Hematopoietic multipotent progenitor cell treated with erythropoietin and hydrocortisone succinate and interleukin-3 and kit ligand, for 6 days (in vitro differentiated cells): ENCODE results near the gene WWP2.
A peak's percentile ranks its signal among the peaks of the same experiment; 100 is the strongest.
"Not testable (repeated sequence)": the region's sequence is repeated elsewhere in the genome, so short reads cannot be mapped to it uniquely, and the experiment has no call there.

Experiments used
- DNase-seq: peaks from one replicate; pipeline ENCODE4 v3.0.0-alpha.2; 2015

Gene WWP2

DNA sequence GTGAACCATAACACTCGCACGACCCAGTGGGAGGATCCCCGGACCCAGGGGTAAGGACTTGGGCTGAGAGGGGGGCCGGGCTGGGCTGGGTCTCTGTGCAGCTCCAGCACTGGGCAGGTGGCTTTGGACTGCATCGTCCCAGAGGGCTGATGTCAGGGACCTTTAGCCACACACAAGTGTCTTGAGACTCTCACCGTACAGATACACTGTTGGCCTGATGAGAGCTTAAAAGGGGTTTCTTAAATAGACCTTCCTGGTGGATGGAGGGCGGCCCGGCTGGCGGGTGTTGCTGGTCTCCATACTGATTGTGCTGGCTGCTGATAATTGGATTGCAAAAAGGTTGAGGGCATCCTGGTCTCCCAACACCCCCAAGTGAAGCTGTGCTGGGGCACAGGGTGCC, 167.3 kb downstream of the WWP2 start:
- no peak for DNase-seq

DNA sequence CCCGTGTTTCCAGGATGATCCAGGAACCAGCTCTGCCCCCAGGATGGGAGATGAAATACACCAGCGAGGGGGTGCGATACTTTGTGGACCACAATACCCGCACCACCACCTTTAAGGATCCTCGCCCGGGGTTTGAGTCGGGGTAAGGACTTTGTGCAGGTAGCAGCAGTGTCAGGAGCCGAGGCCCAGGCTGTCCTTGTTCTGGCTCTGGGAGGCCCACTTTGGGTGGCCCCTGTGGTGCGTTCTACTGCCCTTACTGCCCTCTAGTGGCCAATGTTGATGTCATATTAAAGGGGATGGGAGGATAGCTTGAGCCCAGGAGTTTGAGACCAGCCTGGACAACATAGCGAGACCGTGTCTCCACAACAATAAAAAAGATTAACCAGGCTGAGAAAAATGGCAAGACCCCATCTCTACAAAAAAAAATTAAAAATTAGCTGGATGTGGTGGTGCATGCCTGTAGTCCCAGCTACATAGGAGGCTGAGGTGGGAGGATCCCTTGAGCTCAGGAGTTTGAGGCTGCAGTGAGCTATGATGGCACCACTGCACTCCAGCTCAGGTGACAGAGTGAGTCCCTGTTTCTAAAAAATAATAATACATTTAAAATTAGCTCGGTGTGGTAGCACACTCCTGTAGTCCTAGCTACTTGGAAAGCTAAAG, 168.1 kb downstream of the WWP2 start:
- DNase-seq = peak; percentile 89

DNA sequence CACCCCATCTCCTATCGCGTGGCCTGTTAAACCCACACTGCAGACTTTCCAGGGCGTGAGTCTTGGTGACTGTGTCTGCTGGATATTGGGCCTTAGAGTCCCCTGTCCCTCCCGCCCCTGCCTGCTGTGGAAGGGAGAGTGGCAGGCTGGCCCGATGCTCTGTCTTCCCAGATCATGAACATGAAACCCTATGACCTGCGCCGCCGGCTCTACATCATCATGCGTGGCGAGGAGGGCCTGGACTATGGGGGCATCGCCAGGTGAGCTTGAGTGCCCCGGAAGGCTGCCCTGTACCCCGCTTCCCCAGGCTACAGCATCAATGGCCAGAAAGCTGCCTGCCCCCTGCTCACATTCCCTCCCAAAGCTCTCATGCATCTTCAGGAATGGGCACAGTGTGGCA, 169.5 kb downstream of the WWP2 start:
- DNase-seq = no peak

DNA sequence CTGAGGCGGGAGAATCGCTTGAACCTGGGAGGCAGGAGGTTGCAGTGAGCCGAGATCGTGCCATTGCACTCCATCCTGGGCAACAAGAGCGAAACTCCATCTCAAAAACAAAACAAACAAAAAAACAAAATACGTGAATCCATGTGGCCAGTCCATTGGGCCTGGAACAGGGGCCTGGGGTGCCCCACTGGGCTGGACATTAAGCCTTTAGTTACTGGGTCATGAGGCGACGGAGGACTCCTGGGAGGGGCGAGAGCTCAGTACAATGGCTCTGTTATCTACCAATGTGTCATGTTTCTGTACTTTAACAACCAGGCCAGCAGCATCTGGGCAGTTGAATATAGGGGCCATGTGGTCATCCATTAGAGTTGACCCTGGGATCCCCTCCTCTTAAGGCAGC, 170.1 kb downstream of the WWP2 start:
- no peak for DNase-seq

DNA sequence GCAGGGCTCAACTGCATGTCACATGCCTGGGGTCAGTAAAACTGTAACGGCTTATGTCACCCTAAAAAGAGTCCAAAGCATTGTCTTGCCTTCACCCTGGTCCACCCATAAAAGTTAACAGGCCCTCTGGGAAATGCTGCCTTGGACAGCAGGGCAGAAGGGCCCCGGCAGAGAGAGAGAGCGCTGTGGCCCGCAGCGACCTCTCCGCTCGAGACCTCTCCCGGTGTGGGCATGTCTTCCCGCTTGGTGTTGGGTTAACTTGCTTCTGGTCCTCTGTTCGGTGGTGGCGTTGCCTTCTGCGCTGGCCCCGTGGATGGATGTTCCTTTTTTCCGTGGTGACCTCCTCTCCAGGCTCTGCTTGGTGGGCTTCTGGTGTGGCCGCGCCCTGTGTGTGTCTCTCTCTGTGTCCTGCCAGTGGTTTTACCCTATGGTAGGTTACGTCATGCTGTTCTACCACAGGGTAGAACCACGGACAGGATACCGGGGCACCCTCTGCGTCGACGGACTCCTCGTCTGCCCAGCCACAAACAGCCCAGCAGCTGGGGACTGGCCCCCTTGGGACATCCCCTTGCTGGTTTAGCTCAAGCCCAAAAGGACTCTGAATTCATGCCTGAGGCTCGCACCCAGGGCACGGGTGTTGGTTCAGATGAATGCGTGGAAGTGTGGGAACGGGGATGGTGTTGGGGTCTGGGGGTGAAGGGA, 170.7 kb downstream of the WWP2 start:
- peak; percentile 57 for DNase-seq

DNA sequence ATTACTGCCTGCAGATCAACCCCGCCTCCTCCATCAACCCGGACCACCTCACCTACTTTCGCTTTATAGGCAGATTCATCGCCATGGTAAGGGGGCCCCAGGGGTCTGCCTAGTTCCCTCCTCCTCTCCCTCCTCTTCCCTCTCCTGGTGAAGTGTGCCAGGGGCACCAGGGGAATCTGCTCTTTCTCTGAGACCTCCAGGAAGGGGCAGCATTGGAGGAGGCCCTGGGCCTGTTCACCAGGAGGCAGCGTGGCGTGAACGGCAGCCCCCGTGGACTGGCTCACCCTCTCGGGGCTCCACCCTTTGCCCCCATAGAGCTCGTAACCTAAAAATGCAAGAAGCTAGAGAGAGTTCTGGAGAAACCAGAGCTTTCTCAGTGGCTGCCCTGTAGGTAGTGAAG, 171.9 kb downstream of the WWP2 start:
- no peak for DNase-seq

DNA sequence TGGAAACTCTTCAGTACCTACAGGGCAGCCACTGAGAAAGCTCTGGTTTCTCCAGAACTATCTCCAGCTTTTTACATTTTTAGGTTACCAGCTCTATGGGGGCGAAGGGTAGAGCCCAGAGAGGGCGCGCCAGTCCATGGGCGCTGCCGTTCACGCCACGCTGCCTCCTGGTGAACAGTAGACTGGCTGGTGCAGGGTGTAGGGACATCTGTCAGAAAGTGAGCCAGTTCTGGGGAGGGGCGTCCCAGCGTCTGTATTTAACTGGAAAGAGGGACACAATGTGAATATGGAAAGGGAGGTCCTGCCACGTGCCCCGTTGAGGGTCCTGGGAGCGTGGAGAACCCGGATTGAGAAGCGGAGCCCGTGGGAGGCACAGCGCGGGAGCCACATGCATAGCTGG, 172.6 kb downstream of the WWP2 start:
- DNase-seq = no peak

DNA sequence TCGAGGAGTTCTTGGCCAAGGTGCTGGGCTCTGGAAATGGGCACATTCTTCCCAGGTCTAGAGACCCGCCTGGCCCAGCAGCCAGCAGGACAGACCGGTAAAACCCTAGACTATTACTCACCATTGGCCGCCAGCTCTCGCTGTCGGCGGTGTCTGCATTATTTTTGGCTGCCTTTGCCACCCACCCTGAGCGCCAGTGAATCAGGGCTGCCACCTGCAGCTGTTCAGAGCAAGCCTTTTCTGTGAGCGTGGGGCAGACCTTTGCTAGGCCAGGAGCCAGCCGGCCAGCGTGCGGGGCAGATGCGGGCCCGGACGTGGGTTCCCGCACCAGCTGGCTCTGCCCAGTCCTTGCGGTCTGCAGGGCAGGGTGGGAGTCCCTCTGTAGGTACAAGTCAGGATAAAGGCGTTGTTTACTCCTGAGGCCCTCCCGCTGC, 173.2 kb downstream of the WWP2 start:
- DNase-seq = no peak

DNA sequence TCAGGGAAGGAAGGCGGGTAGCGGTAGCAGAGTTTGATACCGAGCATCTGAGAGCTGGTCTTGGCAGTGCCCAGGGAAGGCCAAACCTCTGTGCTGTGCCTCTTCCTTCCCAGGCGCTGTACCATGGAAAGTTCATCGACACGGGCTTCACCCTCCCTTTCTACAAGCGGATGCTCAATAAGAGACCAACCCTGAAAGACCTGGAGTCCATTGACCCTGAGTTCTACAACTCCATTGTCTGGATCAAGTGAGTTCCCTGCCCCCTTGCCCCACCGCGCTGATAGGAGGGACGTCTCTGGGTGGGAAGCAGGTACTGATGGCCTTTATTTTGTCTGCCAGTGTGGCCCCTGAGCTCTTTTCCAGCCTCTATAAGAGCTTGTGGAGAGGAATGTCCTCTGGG, 173.6 kb downstream of the WWP2 start:
- DNase-seq = no peak

DNA sequence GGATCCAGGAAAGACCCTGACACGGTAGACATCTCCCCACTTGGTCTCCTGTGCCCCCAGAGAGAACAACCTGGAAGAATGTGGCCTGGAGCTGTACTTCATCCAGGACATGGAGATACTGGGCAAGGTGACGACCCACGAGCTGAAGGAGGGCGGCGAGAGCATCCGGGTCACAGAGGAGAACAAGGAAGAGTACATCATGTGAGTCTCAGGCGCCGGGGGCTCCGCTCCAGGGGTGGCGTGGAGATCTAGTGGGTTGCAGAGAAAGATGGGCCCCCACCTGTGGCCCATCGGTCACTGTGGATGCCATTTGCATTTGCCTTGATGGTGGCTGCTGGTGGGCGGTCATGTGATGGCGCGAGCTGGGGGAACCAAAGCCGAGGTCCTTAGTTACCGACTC, 174.1 kb downstream of the WWP2 start:
- DNase-seq = no peak

DNA sequence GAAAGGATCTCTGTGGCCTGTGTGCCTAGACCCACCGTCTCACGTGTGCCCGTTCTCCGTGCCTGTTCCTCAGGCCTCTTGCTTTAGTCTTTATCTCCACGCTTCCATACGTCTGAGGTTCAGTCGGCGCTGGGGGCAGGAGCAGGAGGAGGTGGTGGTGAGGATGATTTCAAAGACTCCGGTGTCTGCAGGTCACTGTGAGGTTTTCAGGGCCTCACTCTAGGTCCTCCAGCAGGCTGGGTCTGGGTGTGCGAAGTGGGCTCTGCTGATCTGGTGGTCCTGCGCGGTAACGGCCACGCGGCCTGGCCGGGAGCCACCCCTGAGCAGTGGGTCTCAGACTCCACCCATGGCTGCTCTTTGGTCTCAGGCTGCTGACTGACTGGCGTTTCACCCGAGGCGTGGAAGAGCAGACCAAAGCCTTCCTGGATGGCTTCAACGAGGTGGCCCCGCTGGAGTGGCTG, 174.6 kb downstream of the WWP2 start:
- no peak for DNase-seq

DNA sequence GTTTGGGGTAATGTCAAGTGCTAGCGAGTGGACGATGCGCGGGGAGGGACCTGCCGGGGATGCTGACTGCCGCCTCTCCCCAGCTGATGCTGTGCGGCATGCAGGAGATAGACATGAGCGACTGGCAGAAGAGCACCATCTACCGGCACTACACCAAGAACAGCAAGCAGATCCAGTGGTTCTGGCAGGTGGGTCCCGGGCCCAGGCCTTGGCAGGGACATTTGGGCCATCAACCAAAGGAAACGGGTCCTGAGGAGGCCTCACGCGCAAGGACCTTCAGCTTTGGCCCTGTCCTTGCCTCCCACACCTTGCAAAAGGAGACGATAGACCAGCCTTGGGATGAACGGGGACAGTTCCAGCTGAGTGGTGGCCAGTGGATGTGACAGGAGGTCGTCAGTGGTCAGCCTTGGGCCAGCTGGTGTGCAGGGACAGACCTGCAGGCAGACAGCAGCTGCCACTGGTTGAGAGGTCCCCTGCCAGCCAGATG, 175.4 kb downstream of the WWP2 start:
- DNase-seq = no peak

DNA sequence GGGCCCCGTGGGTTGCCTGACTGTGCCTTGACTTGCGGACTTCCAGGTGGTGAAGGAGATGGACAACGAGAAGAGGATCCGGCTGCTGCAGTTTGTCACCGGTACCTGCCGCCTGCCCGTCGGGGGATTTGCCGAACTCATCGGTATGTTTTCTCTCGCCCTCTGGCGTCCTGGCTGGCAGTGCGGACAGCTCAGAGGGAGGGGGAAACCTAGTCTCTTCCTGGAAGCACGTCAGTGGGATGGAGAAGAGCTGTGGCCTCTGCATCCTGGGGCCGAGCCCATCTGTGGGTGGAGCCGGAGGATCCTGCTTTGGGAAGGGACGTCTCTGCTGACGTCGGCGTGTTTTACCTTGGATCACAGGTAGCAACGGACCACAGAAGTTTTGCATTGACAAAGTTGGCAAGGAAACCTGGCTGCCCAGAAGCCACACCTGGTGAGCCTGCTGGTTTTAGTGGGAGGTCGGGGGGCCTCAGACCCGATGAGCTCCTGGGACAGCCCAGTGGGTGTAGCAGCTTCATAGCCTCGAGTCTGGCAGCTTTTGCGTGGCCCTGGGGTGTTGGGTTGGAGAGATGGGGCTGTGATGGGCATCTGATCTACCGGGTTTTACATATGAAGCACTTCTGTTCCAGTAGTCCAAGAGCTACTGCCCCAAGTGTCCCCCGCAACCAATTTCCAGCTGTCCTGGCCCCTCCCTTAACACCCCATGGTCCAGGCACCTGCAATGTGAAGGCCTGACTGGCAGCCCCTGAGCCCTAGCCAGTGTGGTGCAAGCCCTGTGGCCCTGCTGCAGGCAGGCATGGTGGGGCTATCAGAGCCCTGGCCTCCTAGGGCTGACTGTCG, 177.1 kb downstream of the WWP2 start:
- DNase-seq = no peak

DNA sequence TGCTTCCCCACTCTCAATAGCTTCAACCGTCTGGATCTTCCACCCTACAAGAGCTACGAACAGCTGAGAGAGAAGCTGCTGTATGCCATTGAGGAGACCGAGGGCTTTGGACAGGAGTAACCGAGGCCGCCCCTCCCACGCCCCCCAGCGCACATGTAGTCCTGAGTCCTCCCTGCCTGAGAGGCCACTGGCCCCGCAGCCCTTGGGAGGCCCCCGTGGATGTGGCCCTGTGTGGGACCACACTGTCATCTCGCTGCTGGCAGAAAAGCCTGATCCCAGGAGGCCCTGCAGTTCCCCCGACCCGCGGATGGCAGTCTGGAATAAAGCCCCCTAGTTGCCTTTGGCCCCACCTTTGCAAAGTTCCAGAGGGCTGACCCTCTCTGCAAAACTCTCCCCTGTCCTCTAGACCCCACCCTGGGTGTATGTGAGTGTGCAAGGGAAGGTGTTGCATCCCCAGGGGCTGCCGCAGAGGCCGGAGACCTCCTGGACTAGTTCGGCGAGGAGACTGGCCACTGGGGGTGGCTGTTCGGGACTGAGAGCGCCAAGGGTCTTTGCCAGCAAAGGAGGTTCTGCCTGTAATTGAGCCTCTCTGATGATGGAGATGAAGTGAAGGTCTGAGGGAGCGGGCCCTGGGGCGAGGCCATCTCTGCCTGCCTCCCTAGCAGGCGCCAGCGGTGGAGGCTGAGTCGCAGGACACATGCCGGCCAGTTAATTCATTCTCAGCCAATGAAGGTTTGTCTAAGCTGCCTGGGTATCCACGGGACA, 177.9 kb downstream of the WWP2 start:
- no peak for DNase-seq

DNA sequence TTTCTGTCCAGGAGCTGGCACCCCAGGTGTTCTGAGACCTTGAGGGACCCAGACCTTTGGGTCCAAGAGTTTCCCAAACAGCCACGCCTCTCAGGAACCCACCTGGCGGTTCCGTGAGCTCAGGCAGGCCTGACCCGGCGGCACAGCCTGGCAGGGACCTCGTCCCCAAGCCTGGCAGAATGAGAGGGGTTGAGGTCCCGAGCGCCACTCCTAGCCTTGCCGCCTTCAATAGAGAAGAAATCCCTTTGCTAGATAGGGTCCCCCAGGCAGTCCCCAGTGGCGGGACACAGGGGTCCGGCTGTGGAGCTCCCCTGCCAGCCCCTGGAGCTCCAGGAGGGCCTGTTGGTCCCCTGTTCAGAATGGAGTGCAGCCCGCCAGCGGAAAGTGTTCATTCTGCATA, 178.5 kb downstream of the WWP2 start:
- DNase-seq = no peak

DNA sequence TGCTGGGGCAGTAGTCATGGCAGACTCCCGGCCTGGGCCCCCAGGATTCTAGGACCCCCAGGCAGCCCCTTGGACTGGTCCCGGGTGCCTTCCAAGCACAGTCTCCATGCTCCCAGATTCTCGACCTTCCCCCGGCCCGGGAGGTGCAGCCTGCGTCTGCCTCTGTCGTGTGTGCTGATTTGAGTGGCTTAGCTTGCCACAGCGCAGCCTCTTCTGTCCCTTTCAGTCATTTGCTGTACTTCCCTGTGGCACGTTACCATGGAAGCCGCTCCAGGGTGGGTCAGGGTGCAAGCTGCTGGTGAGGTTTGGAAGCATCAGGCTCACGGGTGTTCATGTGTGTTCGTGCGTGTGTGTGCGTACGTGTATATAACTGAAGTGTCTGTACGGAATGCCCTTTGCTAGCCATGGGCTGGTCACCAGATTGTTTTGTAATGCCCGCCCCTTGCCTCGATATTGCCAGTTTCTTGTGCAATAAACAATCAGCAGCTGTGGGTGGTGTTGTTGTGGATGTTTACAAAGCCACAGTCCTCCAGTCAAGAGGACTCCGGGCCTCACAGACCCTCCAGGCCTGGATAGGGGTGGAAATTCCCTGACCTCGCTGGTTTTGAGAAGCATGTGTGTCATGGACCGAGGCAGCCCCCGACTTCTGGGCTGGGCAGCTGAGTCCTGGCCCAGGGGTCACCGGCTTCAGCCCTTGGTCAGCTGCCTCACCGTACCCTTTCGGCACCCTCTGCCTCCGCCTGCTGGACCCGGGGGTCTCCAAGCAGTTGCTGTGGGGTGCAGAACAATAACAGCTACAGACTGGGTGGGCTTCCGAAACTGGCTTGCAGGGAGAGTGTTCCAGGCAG, 179.3 kb downstream of the WWP2 start:
- DNase-seq = no peak

DNA sequence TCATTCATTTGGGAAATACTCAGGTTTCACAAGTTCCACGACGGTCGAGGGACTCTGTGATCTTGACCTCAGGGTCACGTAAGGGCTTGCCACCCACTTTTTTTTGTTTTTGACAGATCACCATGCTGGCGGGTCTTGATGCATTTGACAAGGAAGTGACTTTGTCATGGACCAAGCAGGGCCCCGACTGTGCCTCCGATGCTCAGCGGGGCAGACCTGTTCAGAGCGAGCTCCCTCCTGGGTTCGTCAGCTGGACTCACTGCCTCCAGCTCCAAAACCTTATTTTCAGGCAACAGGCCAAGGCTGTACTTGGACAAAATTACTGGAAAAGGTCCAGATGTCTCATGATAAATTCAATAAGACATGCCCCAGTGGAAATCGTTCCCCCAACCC, 180.0 kb downstream of the WWP2 start:
- no peak for DNase-seq

DNA sequence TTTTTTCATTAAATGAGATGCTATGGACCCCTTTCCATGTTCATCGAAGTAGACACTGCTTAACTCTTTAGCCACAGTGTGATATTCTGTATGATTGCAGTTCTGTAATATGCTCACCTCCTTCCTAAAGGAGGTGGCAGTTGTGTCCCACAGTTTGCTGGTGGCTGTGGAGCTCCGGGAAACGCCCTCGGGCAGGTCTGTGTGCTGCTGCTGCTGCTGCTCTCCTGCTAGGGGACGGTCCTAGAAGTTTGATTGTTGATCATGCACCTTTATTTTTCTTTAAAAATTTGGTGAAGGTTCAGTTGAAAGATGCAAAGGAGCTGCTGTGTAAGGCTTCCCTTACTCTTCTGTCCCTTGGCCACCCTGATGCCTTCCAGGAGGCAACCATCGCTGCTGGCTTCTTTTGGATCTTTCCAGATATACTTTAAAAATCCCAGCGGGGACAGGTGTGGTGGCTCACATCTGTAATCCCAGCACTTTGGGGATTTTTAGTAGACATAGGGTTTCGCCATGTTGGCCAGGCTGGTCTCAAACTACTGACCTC, 180.6 kb downstream of the WWP2 start:
- no peak for DNase-seq

DNA sequence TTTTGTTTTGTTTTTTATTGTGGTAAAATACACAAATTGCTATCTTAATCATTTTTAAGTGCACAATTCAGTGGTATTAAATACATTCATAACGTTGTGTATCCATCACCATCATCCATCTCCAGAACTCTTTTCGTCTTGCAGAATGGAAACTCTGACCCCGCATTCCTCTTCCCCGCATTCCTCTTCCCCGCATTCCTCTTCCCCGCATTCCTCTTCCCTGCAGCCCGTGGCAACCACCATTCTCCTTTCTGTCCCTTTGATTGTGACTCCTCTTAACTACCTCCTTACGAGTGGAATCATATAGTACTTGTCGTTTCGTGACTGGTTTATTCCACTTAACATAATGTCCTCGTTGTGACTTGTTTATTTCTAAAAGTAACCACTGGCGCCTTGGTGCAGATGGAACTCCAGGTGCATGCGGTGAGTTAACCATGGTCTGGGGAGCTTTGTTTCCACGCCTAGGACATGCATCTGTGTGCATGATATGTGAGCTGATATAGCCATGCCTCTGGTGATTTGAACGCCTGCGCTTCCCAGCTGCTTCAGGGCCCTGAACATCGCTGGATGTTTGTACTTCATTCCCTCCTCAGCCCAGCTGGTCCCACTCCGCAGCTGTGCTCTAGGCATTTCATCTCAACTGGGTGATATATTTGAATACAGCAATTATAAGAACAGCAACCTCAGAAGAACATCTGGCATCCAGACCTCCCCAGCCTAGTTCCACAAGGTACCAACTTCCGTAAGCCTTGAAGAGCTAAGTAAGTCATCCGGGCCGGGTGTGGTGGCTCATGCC, 181.3 kb downstream of the WWP2 start:
- not testable (repeated sequence) for DNase-seq

DNA sequence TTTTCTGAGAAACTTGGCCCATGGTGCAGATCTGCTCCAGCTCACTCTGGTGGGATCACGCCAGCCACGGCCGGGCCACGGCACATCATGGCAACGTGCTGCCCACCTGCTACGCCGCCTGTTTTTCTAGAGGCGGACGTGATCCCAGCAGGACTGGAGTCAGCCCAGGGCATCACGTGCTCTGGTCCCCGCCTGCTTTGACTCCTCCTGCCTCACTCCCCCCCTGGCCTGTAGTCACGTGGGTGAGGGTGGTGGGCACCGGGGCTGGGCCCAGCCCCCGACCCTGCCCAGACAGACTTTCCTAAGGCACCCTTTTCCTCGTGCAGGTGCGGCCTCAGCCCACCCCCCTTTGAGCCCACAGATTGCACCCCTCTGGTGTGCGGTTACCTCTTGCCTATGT, 188.3 kb downstream of the WWP2 start:
- DNase-seq = not testable (repeated sequence)
